Mesendoderm (in vitro differentiated cells): ENCODE data around the gene GADD45A.
A peak's percentile ranks its signal among the peaks of the same experiment; 100 is the strongest.

Source experiments
- DNase-seq: peaks from one replicate; pipeline ENCODE4 v3.0.0; 2013
- H2AK5ac ChIP-seq: 2 replicates; pipeline ENCODE4 v1.6.1; 2013; ENCODE audit warnings: low read length, inconsistent platforms
- H2BK120ac ChIP-seq: 2 replicates; pipeline ENCODE4 v1.6.1; 2013; ENCODE audit warnings: low read depth, mild to moderate bottlenecking, low read length, moderate library complexity, mixed read lengths
- H2BK15ac ChIP-seq: replicated peaks from 2 replicates; pipeline ENCODE4 v1.6.1; 2013; ENCODE audit warnings: low read depth, mild to moderate bottlenecking, moderate library complexity
- H2BK5ac ChIP-seq: 2 replicates; pipeline ENCODE4 v1.6.1; 2013; ENCODE audit warnings: low read length, inconsistent platforms
- H3K18ac ChIP-seq: 2 replicates; pipeline ENCODE4 v1.6.1; 2013; ENCODE audit warnings: mild to moderate bottlenecking, low read length, mixed read lengths
- H3K23ac ChIP-seq: one replicate; pipeline ENCODE4 v1.6.1; 2013; ENCODE audit warnings: low read length
- H3K27ac ChIP-seq: 2 replicates; pipeline ENCODE4 v1.5.1; 2013; ENCODE audit warnings: low read depth, mild to moderate bottlenecking, inconsistent platforms, low read length, moderate library complexity
- H3K27me3 ChIP-seq: 2 replicates; pipeline ENCODE4 v1.6.1; 2013; ENCODE audit warnings: low read length, control low read depth, mild to moderate bottlenecking, inconsistent platforms; ENCODE audit not compliant: insufficient read depth, poor library complexity
- H3K36me3 ChIP-seq: 2 replicates; pipeline ENCODE4 v1.6.1; 2013; ENCODE audit warnings: low read length, inconsistent platforms; ENCODE audit not compliant: control insufficient read depth, insufficient read depth
- H3K4ac ChIP-seq: one replicate; pipeline ENCODE4 v1.6.1; 2013; ENCODE audit warnings: low read depth, mild to moderate bottlenecking, low read length, moderate library complexity
- H3K4me1 ChIP-seq: 2 replicates; pipeline ENCODE4 v1.6.1; 2013; ENCODE audit warnings: low read depth, low read length, inconsistent platforms; ENCODE audit not compliant: control insufficient read depth
- H3K4me2 ChIP-seq: 2 replicates; pipeline ENCODE4 v1.6.1; 2013; ENCODE audit warnings: low read length
- H3K4me3 ChIP-seq: 2 replicates; pipeline ENCODE4 v1.5.1; 2013; ENCODE audit warnings: mild to moderate bottlenecking, low read length
- H3K56ac ChIP-seq: one replicate; pipeline ENCODE4 v1.6.1; 2013; ENCODE audit warnings: low read length
- H3K79me1 ChIP-seq: 2 replicates; pipeline ENCODE4 v1.6.1; 2013; ENCODE audit warnings: low read length, inconsistent platforms
- H3K79me2 ChIP-seq: 2 replicates; pipeline ENCODE4 v1.6.1; 2013; ENCODE audit warnings: mild to moderate bottlenecking, low read length; ENCODE audit not compliant: control insufficient read depth, insufficient read depth
- H3K9ac ChIP-seq: 2 replicates; pipeline ENCODE4 v1.6.1; 2013; ENCODE audit warnings: low read length, inconsistent platforms
- H4K5ac ChIP-seq: one replicate; pipeline ENCODE4 v1.6.1; 2013; ENCODE audit warnings: low read length
- H4K8ac ChIP-seq: one replicate; pipeline ENCODE4 v1.6.1; 2013; ENCODE audit warnings: low read depth, mild to moderate bottlenecking, control low read depth, low read length, moderate library complexity
- WGBS: extraction: QIAGEN DNeasy Blood & Tissue Kit; methylation state at CpG from one replicate; pipeline ENCODE4 v1.1.7; 2013; ENCODE audit warnings: low lambda C conversion rate, missing lambda C conversion rate; ENCODE audit not compliant: insufficient coverage; ENCODE audit errors: extremely low coverage; 5-methylcytosine and 5-hydroxymethylcytosine counted together

GADD45A gene

DNA sequence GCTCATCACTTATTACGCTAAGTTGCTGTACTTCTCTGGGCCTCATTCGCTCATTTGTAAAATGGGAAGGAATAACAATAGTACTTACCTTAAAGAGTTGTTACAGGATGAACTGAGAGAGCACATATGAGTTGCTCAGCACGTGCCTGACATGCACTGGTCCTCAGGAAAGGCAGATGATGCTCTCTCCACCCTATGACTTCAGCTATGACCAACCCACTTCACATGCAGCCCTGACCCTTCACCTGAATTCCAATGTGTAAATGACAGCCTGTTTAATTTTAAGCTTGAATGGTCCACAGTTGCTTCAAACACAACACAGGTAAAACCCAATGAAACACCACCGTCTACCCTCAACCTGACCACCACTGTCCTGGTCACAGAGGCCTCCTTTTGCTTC lies 32.9 kb downstream of the GADD45A start:
- Histone ChIP-seq H3K4me2 (no peak overlapping the region), H3K18ac (no peak overlapping the region), H2BK5ac (no peak overlapping the region), H2BK120ac (no peak overlapping the region), H2BK15ac (no peak overlapping the region), H4K5ac (no peak overlapping the region), H3K27me3 (no peaks in the 10 kb centered on the region), H3K9ac (no peak overlapping the region), H3K36me3 (no peaks in the 10 kb centered on the region), H3K4ac (no peak overlapping the region), H3K4me1 (peaks cover 20% of the 10 kb centered on the region), H3K79me2 (no peaks in the 10 kb centered on the region), H2AK5ac (no peak overlapping the region), H4K8ac (no peak overlapping the region), H3K79me1 (no peaks in the 10 kb centered on the region), H3K27ac (no peak overlapping the region), H3K4me3 (no peak overlapping the region), H3K23ac (no peak overlapping the region), H3K56ac (no peak overlapping the region)
- DNase-seq = no peak
- no CpG with 5 or more reads among the region's 4 CpGs for WGBS

DNA sequence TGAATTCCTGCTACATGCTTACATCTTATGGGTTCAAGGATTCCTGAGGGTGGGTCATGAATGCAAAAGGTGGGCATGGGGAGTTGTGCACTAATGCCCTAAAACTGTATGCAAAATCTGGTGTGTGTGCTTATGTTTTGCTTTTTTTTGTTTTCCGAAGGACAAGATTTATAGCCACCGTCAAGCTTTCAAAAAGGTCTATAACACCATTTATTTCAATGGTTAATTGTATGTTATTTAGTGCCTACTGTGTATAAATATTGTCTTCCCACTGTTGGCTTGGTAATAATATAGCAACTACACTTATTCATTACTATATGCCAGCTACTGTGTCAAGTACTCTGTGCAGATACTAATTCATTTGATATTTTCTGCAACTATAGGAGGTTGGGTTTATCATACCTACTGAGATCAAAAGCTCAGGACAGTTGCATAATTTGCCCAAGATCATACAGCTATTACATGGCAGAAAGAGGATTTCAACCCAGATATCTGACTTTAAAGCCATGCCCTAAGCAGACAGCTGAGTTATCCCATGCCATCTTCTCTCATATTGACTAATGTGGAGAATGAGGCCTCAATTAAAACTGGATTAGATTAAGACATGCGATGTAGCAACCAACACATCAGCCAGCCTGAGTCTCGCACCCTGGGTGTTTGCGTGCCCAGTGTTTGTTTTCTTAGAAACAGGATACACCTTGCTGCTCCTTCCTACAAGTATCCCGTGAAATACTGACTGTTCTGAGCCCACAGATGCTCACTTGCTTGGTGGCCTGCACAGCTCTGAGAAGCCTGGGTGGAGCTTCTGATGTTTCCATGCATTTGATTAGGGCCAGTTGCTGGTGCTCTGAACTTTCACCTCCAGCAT lies 34.6 kb downstream of the GADD45A start:
- H3K79me2 ChIP-seq = no peaks in the 10 kb centered on the region
- DNase-seq = no peak
- no peak overlapping the region for H2BK5ac ChIP-seq
- H3K4me1 ChIP-seq = peaks cover 15% of the 10 kb centered on the region
- no peak overlapping the region for H3K56ac ChIP-seq
- no CpG with 5 or more reads among the region's 6 CpGs for WGBS
- H2BK15ac ChIP-seq = no peak overlapping the region
- no peak overlapping the region for H3K23ac ChIP-seq
- H3K18ac ChIP-seq = no peak overlapping the region
- no peak overlapping the region for H2BK120ac ChIP-seq
- H3K27ac ChIP-seq = no peak overlapping the region
- H3K4me2 ChIP-seq = no peak overlapping the region
- no peak overlapping the region for H3K4ac ChIP-seq
- no peak overlapping the region for H2AK5ac ChIP-seq
- H3K4me3 ChIP-seq = no peak overlapping the region
- H3K9ac ChIP-seq = no peak overlapping the region
- H3K27me3 ChIP-seq = no peaks in the 10 kb centered on the region
- H3K36me3 ChIP-seq = no peaks in the 10 kb centered on the region
- H3K79me1 ChIP-seq = no peaks in the 10 kb centered on the region
- no peak overlapping the region for H4K8ac ChIP-seq
- H4K5ac ChIP-seq = no peak overlapping the region

DNA sequence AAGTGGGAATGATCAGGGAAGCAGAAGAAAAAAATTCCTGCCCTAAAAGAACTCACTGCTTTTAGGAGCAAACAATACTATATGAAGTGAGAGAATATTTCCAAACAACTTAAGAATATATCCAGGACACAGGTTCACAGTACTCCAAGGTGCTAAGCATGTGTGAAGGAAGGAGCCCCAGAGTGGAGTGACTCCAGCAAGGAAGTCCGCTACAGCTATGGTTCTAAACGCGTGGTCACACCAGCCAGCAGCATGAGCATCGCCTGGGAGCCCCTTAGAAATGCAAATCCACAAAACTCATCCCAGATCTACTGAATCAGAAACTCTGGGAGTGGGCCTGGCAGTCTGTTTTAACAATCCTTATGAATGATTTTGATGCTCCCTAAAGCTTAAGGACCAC lies 36.1 kb downstream of the GADD45A start:
- Histone ChIP-seq H3K4me1 (peaks cover 15% of the 10 kb centered on the region), H4K5ac (no peak overlapping the region), H3K4ac (no peak overlapping the region), H3K23ac (no peak overlapping the region), H3K36me3 (no peaks in the 10 kb centered on the region), H3K79me2 (no peaks in the 10 kb centered on the region), H2BK15ac (no peak overlapping the region), H3K4me2 (no peak overlapping the region), H3K27me3 (no peaks in the 10 kb centered on the region), H2AK5ac (no peak overlapping the region), H3K4me3 (no peak overlapping the region), H3K79me1 (no peaks in the 10 kb centered on the region), H2BK5ac (no peak overlapping the region), H2BK120ac (no peak overlapping the region), H3K27ac (no peak overlapping the region), H3K18ac (no peak overlapping the region), H4K8ac (no peak overlapping the region), H3K56ac (no peak overlapping the region), H3K9ac (no peak overlapping the region)
- peak; percentile 59 for DNase-seq
- WGBS = no CpG with 5 or more reads among the region's 4 CpGs

DNA sequence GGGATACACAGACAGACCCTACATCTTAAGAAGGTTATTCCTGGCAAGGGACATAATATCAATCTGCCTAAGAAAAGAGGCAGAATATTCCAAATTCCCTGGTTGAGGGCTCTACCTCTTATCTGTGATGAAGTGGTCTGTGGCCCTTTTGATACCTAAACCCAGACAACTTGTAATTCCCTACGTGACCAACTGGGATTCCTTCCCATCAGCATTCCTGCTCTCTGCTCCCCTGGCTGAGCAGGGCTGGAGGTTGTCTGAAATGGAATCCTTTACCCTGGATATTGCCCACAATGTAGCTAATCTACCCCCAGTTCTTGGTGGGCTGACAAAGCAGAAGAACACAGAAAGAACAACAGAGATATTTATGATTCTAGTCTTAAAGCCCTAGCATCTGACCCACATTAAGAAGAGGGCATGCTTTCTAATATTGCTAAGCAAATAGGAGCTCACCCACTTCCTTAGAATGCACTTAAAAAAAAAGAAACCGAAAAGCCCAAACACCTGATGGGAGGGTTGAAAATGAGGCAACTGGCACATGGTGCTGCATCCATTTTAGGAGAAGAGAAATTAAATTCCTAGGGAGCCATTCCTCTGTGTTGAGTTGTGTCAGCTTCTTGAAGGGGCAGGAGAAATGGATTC lies 36.8 kb downstream of the GADD45A start:
- Histone ChIP-seq H4K5ac (no peak overlapping the region), H3K79me2 (no peaks in the 10 kb centered on the region), H3K79me1 (no peaks in the 10 kb centered on the region), H2BK5ac (no peak overlapping the region), H3K36me3 (no peaks in the 10 kb centered on the region), H2BK15ac (no peak overlapping the region), H2AK5ac (no peak overlapping the region), H3K56ac (peak overlapping the region; percentile 1), H3K9ac (no peak overlapping the region), H3K27ac (no peak overlapping the region), H3K4me3 (no peak overlapping the region), H3K4me1 (peaks cover 15% of the 10 kb centered on the region), H3K4me2 (no peak overlapping the region), H3K27me3 (no peaks in the 10 kb centered on the region), H4K8ac (no peak overlapping the region), H3K4ac (peak overlapping the region; percentile 27), H3K23ac (no peak overlapping the region), H3K18ac (no peak overlapping the region), H2BK120ac (no peak overlapping the region)
- no CpG with 5 or more reads among the region's 2 CpGs for WGBS
- DNase-seq = peak; percentile 56

DNA sequence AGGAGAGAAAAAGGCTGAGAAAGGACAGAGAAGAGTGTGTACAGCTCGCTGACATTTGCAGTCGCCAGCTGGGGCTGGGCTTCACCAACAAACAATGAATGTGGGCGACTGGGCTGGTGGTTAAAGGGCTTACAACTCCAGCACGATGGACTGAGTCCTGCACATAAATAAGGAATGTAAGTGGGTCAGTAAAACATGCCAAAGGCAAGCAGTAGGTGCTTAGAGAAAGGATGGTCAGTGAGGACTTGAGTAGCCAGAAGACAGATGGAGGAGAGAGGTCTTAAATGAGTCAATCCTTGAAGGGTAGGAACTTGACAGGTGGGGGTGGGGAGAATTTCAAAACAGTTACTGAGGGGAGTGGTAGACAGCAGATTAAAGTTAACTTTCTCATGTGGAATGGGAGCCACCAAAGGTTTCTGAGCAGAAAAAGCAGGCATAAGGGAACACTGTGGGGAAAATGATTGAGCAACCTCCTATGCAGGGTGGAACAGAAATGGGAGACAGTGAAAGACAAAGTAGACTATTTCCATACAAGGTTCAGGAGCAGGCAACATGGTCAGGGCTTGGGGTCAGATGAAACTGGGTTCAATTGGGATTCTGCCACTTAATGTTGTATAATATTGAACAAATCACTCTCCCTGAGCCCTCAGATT lies 37.4 kb downstream of the GADD45A start:
- WGBS = no CpG with 5 or more reads among the region's 4 CpGs
- Histone ChIP-seq H3K4me1 (peaks cover 15% of the 10 kb centered on the region), H4K5ac (no peak overlapping the region), H3K27me3 (no peaks in the 10 kb centered on the region), H3K4me3 (no peak overlapping the region), H3K18ac (no peak overlapping the region), H3K23ac (no peak overlapping the region), H2AK5ac (no peak overlapping the region), H2BK120ac (no peak overlapping the region), H3K27ac (no peak overlapping the region), H3K56ac (peak overlapping the region; percentile 18), H3K79me1 (no peaks in the 10 kb centered on the region), H3K9ac (no peak overlapping the region), H3K36me3 (no peaks in the 10 kb centered on the region), H2BK15ac (no peak overlapping the region), H3K4ac (no peak overlapping the region), H3K4me2 (no peak overlapping the region), H2BK5ac (peak overlapping the region; percentile 13), H4K8ac (no peak overlapping the region), H3K79me2 (no peaks in the 10 kb centered on the region)
- DNase-seq = peak; percentile 48
